ENCODE data around the gene PCSK6.

DNA sequence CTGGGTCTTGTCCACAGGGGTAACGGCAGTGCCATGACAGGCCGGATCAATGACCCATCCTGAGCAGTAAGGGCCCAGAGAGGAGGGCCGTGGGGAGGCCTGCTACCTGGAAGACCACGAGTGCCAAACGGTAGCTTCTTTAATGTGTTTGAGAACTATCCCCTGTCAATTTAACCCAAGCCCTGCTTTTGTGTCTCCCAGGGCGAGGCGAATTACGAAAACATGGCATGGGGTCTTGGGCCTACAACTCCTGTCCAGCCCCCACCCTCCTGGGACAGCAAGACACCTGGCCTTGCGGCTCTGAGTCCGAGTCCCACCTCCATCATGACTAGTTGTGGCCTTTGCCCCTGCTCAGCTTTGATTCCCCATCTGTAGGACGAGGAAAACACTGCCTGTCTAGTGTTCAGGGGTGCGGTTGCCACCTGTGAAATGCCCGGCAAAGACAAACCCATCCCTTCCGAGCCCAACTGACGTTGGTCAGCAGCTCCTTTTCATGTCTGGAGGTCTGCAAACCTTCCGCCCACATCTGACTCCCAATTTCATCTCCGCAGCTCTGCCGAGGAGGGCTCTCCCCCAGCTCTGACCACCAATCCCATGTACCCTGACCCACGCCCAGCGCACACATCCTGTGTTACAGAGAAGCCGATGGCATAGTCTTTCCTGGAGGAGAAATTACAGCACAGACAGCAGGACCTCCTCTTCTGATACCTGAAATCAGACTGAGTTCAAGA is 165.5 kb downstream of the PCSK6 start:
- TF ChIP-seq NR2C2 (CRISPR knock-in tag; IDR thresholded peaks at IDR 0.05) (no peak), MXD4 (CRISPR knock-in tag; IDR thresholded peaks at IDR 0.05; ENCODE audit: borderline replicate concordance) (no peak), TEAD4 (CRISPR knock-in tag; IDR thresholded peaks at IDR 0.05) (no peak), ATF1 (CRISPR knock-in tag; IDR thresholded peaks at IDR 0.05) (no peak), ELF4 (CRISPR knock-in tag; IDR thresholded peaks at IDR 0.05; ENCODE audit: low read depth) (no peak), SOX15 (CRISPR knock-in tag; IDR thresholded peaks at IDR 0.05) (no peak), JUN (CRISPR knock-in tag; IDR thresholded peaks at IDR 0.05) (no peak), SP1 (CRISPR knock-in tag; conservative IDR thresholded peaks at IDR 0.05) (no peak), KAT7 (CRISPR knock-in tag; IDR thresholded peaks at IDR 0.05; ENCODE audit: borderline replicate concordance) (no peak)
- TF ChIP-seq, protein P1, sequence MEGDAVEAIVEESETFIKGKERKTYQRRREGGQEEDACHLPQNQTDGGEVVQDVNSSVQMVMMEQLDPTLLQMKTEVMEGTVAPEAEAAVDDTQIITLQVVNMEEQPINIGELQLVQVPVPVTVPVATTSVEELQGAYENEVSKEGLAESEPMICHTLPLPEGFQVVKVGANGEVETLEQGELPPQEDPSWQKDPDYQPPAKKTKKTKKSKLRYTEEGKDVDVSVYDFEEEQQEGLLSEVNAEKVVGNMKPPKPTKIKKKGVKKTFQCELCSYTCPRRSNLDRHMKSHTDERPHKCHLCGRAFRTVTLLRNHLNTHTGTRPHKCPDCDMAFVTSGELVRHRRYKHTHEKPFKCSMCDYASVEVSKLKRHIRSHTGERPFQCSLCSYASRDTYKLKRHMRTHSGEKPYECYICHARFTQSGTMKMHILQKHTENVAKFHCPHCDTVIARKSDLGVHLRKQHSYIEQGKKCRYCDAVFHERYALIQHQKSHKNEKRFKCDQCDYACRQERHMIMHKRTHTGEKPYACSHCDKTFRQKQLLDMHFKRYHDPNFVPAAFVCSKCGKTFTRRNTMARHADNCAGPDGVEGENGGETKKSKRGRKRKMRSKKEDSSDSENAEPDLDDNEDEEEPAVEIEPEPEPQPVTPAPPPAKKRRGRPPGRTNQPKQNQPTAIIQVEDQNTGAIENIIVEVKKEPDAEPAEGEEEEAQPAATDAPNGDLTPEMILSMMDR (IDR thresholded peaks at IDR 0.05) = no peak
- TF ChIP-seq, protein P2, sequence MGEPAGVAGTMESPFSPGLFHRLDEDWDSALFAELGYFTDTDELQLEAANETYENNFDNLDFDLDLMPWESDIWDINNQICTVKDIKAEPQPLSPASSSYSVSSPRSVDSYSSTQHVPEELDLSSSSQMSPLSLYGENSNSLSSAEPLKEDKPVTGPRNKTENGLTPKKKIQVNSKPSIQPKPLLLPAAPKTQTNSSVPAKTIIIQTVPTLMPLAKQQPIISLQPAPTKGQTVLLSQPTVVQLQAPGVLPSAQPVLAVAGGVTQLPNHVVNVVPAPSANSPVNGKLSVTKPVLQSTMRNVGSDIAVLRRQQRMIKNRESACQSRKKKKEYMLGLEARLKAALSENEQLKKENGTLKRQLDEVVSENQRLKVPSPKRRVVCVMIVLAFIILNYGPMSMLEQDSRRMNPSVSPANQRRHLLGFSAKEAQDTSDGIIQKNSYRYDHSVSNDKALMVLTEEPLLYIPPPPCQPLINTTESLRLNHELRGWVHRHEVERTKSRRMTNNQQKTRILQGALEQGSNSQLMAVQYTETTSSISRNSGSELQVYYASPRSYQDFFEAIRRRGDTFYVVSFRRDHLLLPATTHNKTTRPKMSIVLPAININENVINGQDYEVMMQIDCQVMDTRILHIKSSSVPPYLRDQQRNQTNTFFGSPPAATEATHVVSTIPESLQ (CRISPR knock-in tag; IDR thresholded peaks at IDR 0.05) = no peak
- TF ChIP-seq, protein P3, sequence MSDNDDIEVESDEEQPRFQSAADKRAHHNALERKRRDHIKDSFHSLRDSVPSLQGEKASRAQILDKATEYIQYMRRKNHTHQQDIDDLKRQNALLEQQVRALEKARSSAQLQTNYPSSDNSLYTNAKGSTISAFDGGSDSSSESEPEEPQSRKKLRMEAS (CRISPR knock-in tag; IDR thresholded peaks at IDR 0.05) = no peak
- TF ChIP-seq, protein P4, sequence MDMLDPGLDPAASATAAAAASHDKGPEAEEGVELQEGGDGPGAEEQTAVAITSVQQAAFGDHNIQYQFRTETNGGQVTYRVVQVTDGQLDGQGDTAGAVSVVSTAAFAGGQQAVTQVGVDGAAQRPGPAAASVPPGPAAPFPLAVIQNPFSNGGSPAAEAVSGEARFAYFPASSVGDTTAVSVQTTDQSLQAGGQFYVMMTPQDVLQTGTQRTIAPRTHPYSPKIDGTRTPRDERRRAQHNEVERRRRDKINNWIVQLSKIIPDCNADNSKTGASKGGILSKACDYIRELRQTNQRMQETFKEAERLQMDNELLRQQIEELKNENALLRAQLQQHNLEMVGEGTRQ (CRISPR knock-in tag; IDR thresholded peaks at IDR 0.05) = no peak
- TF ChIP-seq, protein P5, sequence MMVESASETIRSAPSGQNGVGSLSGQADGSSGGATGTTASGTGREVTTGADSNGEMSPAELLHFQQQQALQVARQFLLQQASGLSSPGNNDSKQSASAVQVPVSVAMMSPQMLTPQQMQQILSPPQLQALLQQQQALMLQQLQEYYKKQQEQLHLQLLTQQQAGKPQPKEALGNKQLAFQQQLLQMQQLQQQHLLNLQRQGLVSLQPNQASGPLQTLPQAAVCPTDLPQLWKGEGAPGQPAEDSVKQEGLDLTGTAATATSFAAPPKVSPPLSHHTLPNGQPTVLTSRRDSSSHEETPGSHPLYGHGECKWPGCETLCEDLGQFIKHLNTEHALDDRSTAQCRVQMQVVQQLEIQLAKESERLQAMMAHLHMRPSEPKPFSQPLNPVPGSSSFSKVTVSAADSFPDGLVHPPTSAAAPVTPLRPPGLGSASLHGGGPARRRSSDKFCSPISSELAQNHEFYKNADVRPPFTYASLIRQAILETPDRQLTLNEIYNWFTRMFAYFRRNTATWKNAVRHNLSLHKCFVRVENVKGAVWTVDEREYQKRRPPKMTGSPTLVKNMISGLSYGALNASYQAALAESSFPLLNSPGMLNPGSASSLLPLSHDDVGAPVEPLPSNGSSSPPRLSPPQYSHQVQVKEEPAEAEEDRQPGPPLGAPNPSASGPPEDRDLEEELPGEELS (CRISPR knock-in tag; IDR thresholded peaks at IDR 0.05) = no peak
